Fibroblast of pulmonary artery (primary cell): ENCODE data around the gene LIPT2.

Experiments
- DNase-seq: peaks from one replicate; pipeline ENCODE4 v3.0.0-alpha.2; 2010; ENCODE audit warnings: low read depth
- H3K4me3 ChIP-seq: replicated peaks from 2 replicates; pipeline ENCODE4 v1.5.1; 2011; ENCODE audit warnings: low read depth, mild to moderate bottlenecking, control low read depth, low read length, moderate library complexity
- TF ChIP-seq, protein P1 (sequence below): IDR thresholded peaks from 2 replicates; pipeline ENCODE4 v1.5.1; 2011; ENCODE audit warnings: mild to moderate bottlenecking, control low read depth, low read length, inconsistent platforms; ENCODE audit errors: missing control alignments

LIPT2 gene

DNA sequence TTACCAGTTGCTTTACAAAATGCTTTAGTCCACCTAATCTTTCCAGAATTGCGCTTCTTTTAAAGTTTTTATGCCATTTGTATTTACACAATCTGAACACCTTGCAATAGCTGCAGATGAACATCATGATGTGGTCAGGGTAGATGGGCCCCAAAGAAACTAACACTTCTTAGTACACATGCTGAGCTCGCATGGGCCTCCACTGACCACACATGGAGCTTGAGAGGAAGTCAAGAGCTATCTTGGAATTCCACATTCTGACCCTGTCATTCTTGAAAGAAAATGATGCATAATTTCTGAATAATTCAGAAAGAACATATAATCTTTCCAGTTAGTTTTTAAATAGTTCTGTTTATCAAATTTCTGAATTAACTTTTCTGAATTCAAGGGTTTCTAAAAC is 7.7 kb downstream of the LIPT2 start:
- TF ChIP-seq, protein P1, sequence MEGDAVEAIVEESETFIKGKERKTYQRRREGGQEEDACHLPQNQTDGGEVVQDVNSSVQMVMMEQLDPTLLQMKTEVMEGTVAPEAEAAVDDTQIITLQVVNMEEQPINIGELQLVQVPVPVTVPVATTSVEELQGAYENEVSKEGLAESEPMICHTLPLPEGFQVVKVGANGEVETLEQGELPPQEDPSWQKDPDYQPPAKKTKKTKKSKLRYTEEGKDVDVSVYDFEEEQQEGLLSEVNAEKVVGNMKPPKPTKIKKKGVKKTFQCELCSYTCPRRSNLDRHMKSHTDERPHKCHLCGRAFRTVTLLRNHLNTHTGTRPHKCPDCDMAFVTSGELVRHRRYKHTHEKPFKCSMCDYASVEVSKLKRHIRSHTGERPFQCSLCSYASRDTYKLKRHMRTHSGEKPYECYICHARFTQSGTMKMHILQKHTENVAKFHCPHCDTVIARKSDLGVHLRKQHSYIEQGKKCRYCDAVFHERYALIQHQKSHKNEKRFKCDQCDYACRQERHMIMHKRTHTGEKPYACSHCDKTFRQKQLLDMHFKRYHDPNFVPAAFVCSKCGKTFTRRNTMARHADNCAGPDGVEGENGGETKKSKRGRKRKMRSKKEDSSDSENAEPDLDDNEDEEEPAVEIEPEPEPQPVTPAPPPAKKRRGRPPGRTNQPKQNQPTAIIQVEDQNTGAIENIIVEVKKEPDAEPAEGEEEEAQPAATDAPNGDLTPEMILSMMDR = no peak
- H3K4me3 ChIP-seq = no peak overlapping the region
- DNase-seq = no peak

DNA sequence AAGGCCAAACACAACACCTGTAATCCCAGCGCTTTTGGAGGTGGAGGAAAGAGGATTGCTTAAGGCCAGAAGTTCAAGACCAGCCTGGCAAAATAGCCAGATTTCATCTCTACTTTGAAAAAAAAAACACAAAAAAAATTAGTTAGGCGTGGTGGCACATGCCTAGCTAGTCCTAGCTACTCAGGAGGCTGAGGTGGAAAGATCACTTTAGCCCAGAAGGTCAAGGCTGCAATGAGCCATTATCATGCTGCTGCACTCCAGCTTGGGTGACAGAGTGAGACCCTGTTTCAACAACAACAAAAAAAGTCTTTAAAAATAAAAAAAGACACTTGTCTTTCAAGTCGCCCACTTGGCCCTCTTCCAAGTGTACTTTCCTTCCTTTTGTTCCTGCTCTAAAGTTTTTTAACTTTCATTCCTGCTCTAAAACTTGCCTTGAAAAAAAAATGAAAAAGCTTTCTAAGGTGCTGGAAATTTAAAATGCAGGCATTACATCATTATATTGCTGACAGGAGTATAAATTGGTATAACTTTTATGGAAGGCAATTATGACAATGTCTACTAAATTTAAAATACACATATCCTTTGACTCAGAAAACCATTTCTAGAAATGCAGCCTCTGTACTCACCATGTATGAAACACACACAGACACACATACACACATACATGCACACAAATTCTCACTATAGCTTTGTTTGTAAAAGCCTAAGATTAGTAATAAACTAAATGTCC is 12.7 kb downstream of the LIPT2 start:
- no peak for DNase-seq
- H3K4me3 ChIP-seq = no peak overlapping the region
- TF ChIP-seq, protein P1 = no peak

DNA sequence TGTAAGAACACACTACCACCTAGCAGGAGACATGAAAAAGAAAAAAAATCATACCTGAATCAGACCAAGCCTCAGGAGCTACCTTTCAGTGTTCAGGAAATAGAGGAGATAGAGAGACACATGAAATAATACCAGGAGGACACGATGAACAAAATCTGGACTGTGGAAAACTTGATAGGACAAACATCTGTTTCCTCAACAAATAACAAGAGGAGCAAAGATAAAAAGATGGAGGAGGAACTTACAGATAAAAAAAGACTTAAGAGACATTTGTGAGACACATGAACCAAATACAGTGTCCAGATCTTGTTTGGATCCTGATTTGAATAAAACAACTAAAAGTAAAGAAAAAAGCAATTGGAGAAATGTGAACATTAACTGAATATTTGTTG is 13.8 kb downstream of the LIPT2 start:
- no peak overlapping the region for H3K4me3 ChIP-seq
- TF ChIP-seq, protein P1 = no peak

DNA sequence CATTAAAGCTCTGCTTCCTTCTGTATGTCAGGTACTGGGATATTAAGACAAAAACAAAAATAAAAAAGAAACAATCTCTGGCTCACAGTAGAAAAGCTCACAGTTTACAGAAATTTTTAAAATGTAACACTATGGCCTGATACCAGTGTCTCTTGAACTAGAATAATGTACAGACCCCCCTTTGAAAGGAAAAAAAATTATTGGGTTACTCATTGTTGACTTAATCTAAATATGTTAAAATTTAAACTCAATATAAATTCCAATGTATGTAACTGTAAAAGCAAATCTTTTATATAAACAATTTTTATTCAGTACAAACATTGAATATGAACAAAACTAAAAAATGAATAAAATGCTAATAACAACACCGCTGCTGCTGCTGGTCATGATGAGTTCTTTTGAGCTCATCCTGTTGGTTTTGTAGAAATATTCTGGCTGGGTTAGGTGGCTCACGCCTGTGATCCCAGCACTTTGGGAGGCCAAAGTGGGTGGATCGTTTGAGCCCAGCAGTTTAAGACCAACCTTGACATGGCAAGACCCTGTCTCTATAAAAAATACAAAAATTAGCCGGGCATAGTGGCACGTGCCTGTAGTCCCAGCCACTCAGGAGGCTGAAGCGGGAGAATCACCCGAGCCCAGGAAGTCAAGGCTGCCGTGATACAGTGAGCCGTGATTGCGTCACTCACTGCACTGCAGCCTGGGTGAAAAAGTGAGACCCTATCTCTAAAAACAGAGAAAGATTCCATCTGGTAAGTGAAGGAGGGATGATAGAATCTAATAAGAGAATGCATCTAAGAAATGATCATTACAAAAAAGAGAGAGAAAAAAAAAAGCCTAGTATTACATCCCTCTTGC is 14.4 kb downstream of the LIPT2 start:
- no peak overlapping the region for H3K4me3 ChIP-seq
- TF ChIP-seq, protein P1 = no peak
- no peak for DNase-seq

More for the DNA sequence above, 13.8 kb downstream of the LIPT2 start:
- DNase-seq = no peak

DNA sequence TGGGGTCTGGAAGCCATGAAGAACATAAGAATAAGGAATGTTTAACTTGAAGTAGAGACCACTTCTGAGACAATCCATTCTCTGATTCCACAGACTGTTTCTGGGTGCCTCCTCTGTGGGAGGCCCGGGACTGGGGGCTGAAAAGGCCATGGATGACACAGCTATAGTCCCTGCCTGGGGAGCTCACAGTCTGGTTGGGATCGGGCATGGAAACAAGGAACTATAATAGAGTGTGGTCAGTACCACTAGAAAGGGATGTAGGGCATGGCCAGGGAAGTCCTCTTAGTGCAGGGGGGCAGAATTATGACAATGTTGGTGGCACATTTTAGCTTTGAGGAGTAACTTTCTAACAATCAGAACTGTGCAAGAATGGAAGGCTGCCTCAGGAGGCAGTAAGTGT is 17.0 kb downstream of the LIPT2 start:
- TF ChIP-seq, protein P1 = no peak
- H3K4me3 ChIP-seq = no peak overlapping the region
- DNase-seq = no peak

DNA sequence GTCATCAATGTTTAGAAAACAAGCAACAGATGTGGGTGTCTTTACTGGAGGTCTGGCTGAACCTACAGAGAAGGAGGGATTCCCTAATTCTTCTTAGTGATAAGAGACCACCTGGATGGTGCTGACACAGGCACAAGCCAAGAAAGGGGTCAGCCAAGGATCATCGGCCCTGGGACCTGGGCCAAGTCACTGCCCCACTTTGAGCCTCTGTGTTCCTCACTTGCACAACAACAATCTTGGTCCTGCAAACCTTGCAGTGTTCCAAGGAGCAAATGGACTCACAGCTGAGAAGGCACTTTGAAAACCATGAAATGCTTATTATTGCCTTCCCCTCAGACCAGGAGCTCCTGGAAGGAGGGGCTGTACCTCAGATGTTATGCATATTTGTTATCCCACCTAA is 19.2 kb downstream of the LIPT2 start:
- TF ChIP-seq, protein P1 = no peak
- no peak overlapping the region for H3K4me3 ChIP-seq
- DNase-seq = no peak
